Endodermal cell (in vitro differentiated cells): ENCODE data around the gene MYCBPAP. TPM values are rescaled to one million over a fixed set of nuclear protein-coding genes. Genes with fewer than 3 reads are reported as not detected.

Source experiments
- DNase-seq: peaks from one replicate; pipeline ENCODE4 v3.0.0-alpha.2; 2017
- H3K27ac ChIP-seq: 2 replicates; pipeline ENCODE4 v1.5.1; 2013; ENCODE audit warnings: mild to moderate bottlenecking, low read depth, low read length, moderate library complexity
- H3K27me3 ChIP-seq: 2 replicates; pipeline ENCODE4 v1.6.1; 2013; ENCODE audit warnings: mild to moderate bottlenecking, low read length, moderate library complexity; ENCODE audit not compliant: insufficient read depth, control insufficient read depth, poor library complexity, severe bottlenecking
- H3K36me3 ChIP-seq: 2 replicates; pipeline ENCODE4 v1.7.0; 2013; ENCODE audit warnings: mild to moderate bottlenecking, low read length, moderate library complexity; ENCODE audit not compliant: control insufficient read depth, insufficient read depth
- H3K4me1 ChIP-seq: one replicate; pipeline ENCODE4 v1.7.0; 2013; ENCODE audit warnings: low read length; ENCODE audit not compliant: control insufficient read depth, insufficient read depth
- H3K4me3 ChIP-seq: 2 replicates; pipeline ENCODE4 v1.5.1; 2013; ENCODE audit warnings: mild to moderate bottlenecking, low read length, moderate library complexity
- H3K9ac ChIP-seq: 2 replicates; pipeline ENCODE4 v1.6.1; 2013; ENCODE audit warnings: mild to moderate bottlenecking, low read length, moderate library complexity; ENCODE audit not compliant: poor library complexity, severe bottlenecking; ENCODE audit errors: extremely low read depth
- H3K9me3 ChIP-seq: 2 replicates; pipeline ENCODE4 v1.6.1; 2013; ENCODE audit warnings: mild to moderate bottlenecking, low read length, moderate library complexity; ENCODE audit not compliant: control insufficient read depth
- H3K27ac Mint-ChIP-seq: 2 replicates; pipeline ENCODE4 v1.8.0; 2020; ENCODE audit warnings: mixed read lengths
- H3K27me3 Mint-ChIP-seq: 2 replicates; pipeline ENCODE4 v1.8.0; 2021; ENCODE audit warnings: mild to moderate bottlenecking, mixed read lengths; ENCODE audit not compliant: insufficient read depth
- H3K36me3 Mint-ChIP-seq: 2 replicates; pipeline ENCODE4 v1.8.0; 2020; ENCODE audit warnings: low read depth, mixed read lengths
- H3K4me1 Mint-ChIP-seq: 2 replicates; pipeline ENCODE4 v1.8.0; 2020; ENCODE audit warnings: mixed read lengths
- H3K4me3 Mint-ChIP-seq: 2 replicates; pipeline ENCODE4 v1.8.0; 2020; ENCODE audit warnings: mild to moderate bottlenecking, moderate library complexity, mixed read lengths
- H3K9me3 Mint-ChIP-seq: 2 replicates; pipeline ENCODE4 v1.8.0; 2020; ENCODE audit warnings: mild to moderate bottlenecking, mixed read lengths
- CTCF ChIP-seq: fragments of 200-600 bp; sonication (generic); conservative IDR thresholded peaks from 2 replicates; pipeline ENCODE4 v1.5.0; 2021; ENCODE audit warnings: antibody characterized with exemption, mild to moderate bottlenecking
- WGBS, 2 experiments: methylation state at CpG; one replicate each; pipeline versions ENCODE4 v1.1.5 to v1.1.7; 2013; ENCODE audit warnings: missing lambda C conversion rate in 2 of 2, mixed read lengths in 1 of 2; ENCODE audit not compliant: insufficient coverage in 1 of 2, insufficient read length in 1 of 2; 5-methylcytosine and 5-hydroxymethylcytosine counted together
- total RNA-seq, 2 donors: library from RNA; stranded (reverse); fragmentation: NEBNext Ultra II Directional in 1 of 2; extraction: Animal tissue kit (Norgen Biotek cat#: 25700) in 1 of 2; gene quantifications; 2 replicates in 1 of 2; 3 replicates in 1 of 2; pipeline ENCODE4 v1.2.1, GENCODE V29; 2021

The MYCBPAP gene
- total RNA-seq, 2 donors from 2014 or later = 3.5 to 7.1 TPM

DNA sequence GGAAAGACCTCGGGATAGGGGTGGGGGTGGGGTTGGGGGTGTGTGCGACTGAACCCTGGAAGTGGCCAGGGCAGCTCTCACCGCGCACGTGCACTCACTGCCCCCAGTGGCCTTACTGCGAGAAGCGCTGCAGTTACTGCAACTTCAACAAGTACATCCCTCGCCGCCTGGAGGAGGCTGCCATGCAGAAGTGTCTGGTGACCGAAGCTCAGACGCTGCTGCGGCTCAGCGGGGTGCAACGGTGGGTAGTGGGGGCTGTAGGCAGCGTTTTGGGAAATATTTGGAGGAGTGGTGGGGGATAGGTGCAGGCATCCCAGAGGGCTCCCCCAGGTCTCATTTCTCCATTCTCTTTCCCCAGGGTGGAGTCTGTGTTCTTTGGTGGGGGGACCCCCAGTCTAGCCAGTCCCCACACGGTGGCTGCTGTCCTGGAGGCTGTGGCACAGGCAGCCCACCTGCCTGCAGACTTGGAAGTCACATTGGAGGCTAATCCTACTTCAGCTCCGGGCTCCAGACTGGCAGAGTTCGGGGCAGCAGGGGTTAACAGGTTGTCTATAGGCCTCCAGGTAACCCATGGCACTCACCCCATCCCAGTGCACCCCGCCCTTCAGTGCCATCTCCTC is 28.6 kb upstream of the MYCBPAP start:
- no peaks in the 10 kb centered on the region for H3K4me1 ChIP-seq
- H3K27me3 ChIP-seq = no peaks in the 10 kb centered on the region
- H3K36me3 Mint-ChIP-seq = peaks cover 16% of the 10 kb centered on the region
- H3K4me1 Mint-ChIP-seq = peaks cover 14% of the 10 kb centered on the region
- H3K27ac Mint-ChIP-seq = peak overlapping the region; percentile 75
- H3K27me3 Mint-ChIP-seq = peaks cover 13% of the 10 kb centered on the region
- no peak overlapping the region for H3K27ac ChIP-seq
- no peaks in the 10 kb centered on the region for H3K9me3 ChIP-seq
- no peaks in the 10 kb centered on the region for H3K9me3 Mint-ChIP-seq
- H3K36me3 ChIP-seq = peaks cover 11% of the 10 kb centered on the region
- peak; percentile 96 for DNase-seq
- H3K9ac ChIP-seq = peak overlapping the region; percentile 80
- peak; percentile 76 for TF ChIP-seq CTCF
- H3K4me3 ChIP-seq = peak overlapping the region; percentile 98
- WGBS, 2 experiments = 27 to 31% methylated on average over 10 to 19 of the region's 19 CpGs
- H3K4me3 Mint-ChIP-seq = peak overlapping the region; percentile 71

DNA sequence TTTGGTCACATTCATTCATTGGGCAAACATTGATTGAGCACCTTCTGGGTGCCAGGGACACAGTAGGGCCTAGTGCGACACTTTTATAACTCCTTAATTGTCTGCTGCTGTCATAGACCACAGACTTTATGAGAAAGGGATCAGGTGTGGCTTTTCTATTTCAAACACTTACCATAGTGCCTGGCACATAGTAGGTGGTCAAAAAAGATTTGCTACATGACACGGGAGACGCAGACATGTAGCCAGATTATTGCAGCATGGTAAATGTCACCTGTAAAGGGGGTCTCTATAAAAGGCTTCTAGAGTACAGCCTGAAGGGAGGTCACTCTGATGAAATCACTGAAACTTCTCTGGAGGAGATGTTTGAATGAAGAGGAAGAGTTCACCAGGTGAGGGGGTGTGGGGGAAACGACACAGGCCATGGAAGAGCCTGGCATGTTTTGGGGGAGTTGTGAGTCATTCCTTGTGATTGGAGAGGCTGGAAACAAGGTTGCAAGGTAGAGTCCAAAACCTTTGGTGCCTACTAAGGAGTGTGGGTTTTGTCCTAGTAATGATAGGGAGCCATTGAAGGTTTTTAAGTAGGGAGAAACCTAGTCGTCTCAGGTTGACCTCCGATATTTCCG is 28.0 kb upstream of the MYCBPAP start:
- no peak for DNase-seq
- Mint-ChIP-seq H3K4me1 (peaks cover 14% of the 10 kb centered on the region), H3K4me3 (no peak overlapping the region), H3K36me3 (peaks cover 16% of the 10 kb centered on the region), H3K27me3 (peaks cover 7% of the 10 kb centered on the region), H3K27ac (no peak overlapping the region), H3K9me3 (no peaks in the 10 kb centered on the region)
- Histone ChIP-seq H3K9me3 (no peaks in the 10 kb centered on the region), H3K27ac (no peak overlapping the region), H3K4me3 (no peak overlapping the region), H3K36me3 (peaks cover 14% of the 10 kb centered on the region), H3K27me3 (no peaks in the 10 kb centered on the region), H3K4me1 (no peaks in the 10 kb centered on the region), H3K9ac (no peak overlapping the region)
- WGBS, 2 experiments = 96 to 97% methylated on average over 5 to 7 of the region's 7 CpGs
- no peak for TF ChIP-seq CTCF

- Mint-ChIP-seq H3K4me3 (no peak overlapping the region), H3K27me3 (peaks cover 2% of the 10 kb centered on the region), H3K9me3 (no peaks in the 10 kb centered on the region), H3K27ac (no peak overlapping the region), H3K36me3 (peaks cover 23% of the 10 kb centered on the region), H3K4me1 (peaks cover 11% of the 10 kb centered on the region)
- Histone ChIP-seq H3K27ac (no peak overlapping the region), H3K9ac (no peak overlapping the region), H3K27me3 (no peaks in the 10 kb centered on the region), H3K36me3 (peaks cover 21% of the 10 kb centered on the region), H3K9me3 (no peaks in the 10 kb centered on the region), H3K4me3 (no peak overlapping the region), H3K4me1 (no peaks in the 10 kb centered on the region)
- no peak for TF ChIP-seq CTCF
- 89% methylated on average over 1 of the region's 2 CpGs; no CpG with 5 or more reads in 1 of the 2 experiments for WGBS, 2 experiments
- DNase-seq = no peak
These were observed 27.3 kb upstream of the MYCBPAP start for GRCh38 chr17:50480854-50481490.
